Stimulated activated CD8-positive, alpha-beta memory T cell treated with anti-CD3 and anti-CD28 coated beads, Interleukin-4, amount 100 ng/mL, for 1 hour (primary cell): ENCODE results near the gene INTS11.

Source experiments
- DNase-seq, 2 donors: peaks; one replicate each; pipeline ENCODE4 v3.0.0-alpha.2; 2020; ENCODE audit warnings: low read depth in 2 of 2, low spot score in 1 of 2

The INTS11 gene

GRCh38 chr1:1303736-1304135 lies 20.7 kb downstream of the INTS11 start:
- no peak for DNase-seq

- no peak for DNase-seq
Observed at GRCh38 chr1:1302951-1303509, 21.4 kb downstream of the INTS11 start.

GRCh38 chr1:1302006-1302430 lies 22.4 kb downstream of the INTS11 start:
- DNase-seq: no peak

GRCh38 chr1:1300352-1300739 lies 24.1 kb downstream of the INTS11 start:
- DNase-seq: no peak

- no peak for DNase-seq
Observed at GRCh38 chr1:1299686-1300351, 24.6 kb downstream of the INTS11 start.

GRCh38 chr1:1298861-1299685 lies 25.4 kb downstream of the INTS11 start:
- no peak for DNase-seq

GRCh38 chr1:1297802-1298424 lies 26.5 kb downstream of the INTS11 start:
- DNase-seq: no peak

- no peak for DNase-seq
Observed at GRCh38 chr1:1296070-1297061, 28.1 kb downstream of the INTS11 start.

- DNase-seq: no peak
Observed at GRCh38 chr1:1295154-1295923, 29.1 kb downstream of the INTS11 start.

GRCh38 chr1:1294250-1294890 lies 30.1 kb downstream of the INTS11 start:
- DNase-seq: no peak

GRCh38 chr1:1293263-1294249 lies 30.9 kb downstream of the INTS11 start:
- no peak for DNase-seq

- no peak for DNase-seq
Observed at GRCh38 chr1:1292851-1293250, 31.6 kb downstream of the INTS11 start.

- DNase-seq: no peak
Observed at GRCh38 chr1:1292442-1292779, 32.0 kb downstream of the INTS11 start.

- DNase-seq: peak in 1 of 2 donors; percentile 37
Observed at GRCh38 chr1:1291548-1292441, 32.7 kb downstream of the INTS11 start.

GRCh38 chr1:1291023-1291528 lies 33.4 kb downstream of the INTS11 start:
- no peak for DNase-seq

- no peak for DNase-seq
Observed at GRCh38 chr1:1290238-1290731, 34.2 kb downstream of the INTS11 start.
